ENCODE data around the gene MAP3K20. TPM values are rescaled to one million over a fixed set of nuclear protein-coding genes. Genes with fewer than 3 reads are reported as not detected.

The MAP3K20 gene
- total and polyA plus RNA-seq, 2 experiments from 2014 or later: 7.6 to 9.6 TPM

GRCh38 chr2:173240083-173240482, 164.4 kb downstream of the MAP3K20 start:
- no peak for ATAC-seq
- Histone ChIP-seq H3K4me3 (no peak overlapping the region), H3K9me2 (ENCODE audit: insufficient read depth) (no peaks in the 10 kb centered on the region), H3K27me3 (ENCODE audit: insufficient read depth) (no peaks in the 10 kb centered on the region), H3K36me3 (ENCODE audit: insufficient read depth) (no peaks in the 10 kb centered on the region), H3K27ac (ENCODE audit: low read depth) (no peak overlapping the region), H3K79me2 (replicated peaks; ENCODE audit: insufficient read depth) (no peaks in the 10 kb centered on the region), H4K20me1 (replicated peaks; ENCODE audit: insufficient read depth) (no peaks in the 10 kb centered on the region), H3K4me2 (no peak overlapping the region), H3K4me1 (ENCODE audit: insufficient read depth) (peaks cover 27% of the 10 kb centered on the region), H2AFZ (no peak overlapping the region), H3F3A (replicated peaks; ENCODE audit: low read depth) (no peaks in the 10 kb centered on the region)
- Mint-ChIP-seq H3K36me3 (ENCODE audit: low read depth) (peaks cover 12% of the 10 kb centered on the region), H3K9me3 (peaks cover 12% of the 10 kb centered on the region), H3K27ac (no peak overlapping the region), H3K27me3 (ENCODE audit: insufficient read depth, low read depth, poor library complexity) (peaks cover 2% of the 10 kb centered on the region), H3K4me1 (peaks cover 38% of the 10 kb centered on the region), H3K4me3 (no peak overlapping the region)
- no peak for DNase-seq (ENCODE audit: low spot score)
- no peak for TF ChIP-seq CTCF (conservative IDR thresholded peaks at IDR 0.05; ENCODE audit: low read depth in 2 of 2)
- no peak for TF ChIP-seq NANOG (IDR thresholded peaks at IDR 0.05; ENCODE audit: borderline replicate concordance)
- TF ChIP-seq, protein P1, sequence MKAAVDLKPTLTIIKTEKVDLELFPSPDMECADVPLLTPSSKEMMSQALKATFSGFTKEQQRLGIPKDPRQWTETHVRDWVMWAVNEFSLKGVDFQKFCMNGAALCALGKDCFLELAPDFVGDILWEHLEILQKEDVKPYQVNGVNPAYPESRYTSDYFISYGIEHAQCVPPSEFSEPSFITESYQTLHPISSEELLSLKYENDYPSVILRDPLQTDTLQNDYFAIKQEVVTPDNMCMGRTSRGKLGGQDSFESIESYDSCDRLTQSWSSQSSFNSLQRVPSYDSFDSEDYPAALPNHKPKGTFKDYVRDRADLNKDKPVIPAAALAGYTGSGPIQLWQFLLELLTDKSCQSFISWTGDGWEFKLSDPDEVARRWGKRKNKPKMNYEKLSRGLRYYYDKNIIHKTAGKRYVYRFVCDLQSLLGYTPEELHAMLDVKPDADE (IDR thresholded peaks at IDR 0.05): no peak
- TF ChIP-seq, protein P2, sequence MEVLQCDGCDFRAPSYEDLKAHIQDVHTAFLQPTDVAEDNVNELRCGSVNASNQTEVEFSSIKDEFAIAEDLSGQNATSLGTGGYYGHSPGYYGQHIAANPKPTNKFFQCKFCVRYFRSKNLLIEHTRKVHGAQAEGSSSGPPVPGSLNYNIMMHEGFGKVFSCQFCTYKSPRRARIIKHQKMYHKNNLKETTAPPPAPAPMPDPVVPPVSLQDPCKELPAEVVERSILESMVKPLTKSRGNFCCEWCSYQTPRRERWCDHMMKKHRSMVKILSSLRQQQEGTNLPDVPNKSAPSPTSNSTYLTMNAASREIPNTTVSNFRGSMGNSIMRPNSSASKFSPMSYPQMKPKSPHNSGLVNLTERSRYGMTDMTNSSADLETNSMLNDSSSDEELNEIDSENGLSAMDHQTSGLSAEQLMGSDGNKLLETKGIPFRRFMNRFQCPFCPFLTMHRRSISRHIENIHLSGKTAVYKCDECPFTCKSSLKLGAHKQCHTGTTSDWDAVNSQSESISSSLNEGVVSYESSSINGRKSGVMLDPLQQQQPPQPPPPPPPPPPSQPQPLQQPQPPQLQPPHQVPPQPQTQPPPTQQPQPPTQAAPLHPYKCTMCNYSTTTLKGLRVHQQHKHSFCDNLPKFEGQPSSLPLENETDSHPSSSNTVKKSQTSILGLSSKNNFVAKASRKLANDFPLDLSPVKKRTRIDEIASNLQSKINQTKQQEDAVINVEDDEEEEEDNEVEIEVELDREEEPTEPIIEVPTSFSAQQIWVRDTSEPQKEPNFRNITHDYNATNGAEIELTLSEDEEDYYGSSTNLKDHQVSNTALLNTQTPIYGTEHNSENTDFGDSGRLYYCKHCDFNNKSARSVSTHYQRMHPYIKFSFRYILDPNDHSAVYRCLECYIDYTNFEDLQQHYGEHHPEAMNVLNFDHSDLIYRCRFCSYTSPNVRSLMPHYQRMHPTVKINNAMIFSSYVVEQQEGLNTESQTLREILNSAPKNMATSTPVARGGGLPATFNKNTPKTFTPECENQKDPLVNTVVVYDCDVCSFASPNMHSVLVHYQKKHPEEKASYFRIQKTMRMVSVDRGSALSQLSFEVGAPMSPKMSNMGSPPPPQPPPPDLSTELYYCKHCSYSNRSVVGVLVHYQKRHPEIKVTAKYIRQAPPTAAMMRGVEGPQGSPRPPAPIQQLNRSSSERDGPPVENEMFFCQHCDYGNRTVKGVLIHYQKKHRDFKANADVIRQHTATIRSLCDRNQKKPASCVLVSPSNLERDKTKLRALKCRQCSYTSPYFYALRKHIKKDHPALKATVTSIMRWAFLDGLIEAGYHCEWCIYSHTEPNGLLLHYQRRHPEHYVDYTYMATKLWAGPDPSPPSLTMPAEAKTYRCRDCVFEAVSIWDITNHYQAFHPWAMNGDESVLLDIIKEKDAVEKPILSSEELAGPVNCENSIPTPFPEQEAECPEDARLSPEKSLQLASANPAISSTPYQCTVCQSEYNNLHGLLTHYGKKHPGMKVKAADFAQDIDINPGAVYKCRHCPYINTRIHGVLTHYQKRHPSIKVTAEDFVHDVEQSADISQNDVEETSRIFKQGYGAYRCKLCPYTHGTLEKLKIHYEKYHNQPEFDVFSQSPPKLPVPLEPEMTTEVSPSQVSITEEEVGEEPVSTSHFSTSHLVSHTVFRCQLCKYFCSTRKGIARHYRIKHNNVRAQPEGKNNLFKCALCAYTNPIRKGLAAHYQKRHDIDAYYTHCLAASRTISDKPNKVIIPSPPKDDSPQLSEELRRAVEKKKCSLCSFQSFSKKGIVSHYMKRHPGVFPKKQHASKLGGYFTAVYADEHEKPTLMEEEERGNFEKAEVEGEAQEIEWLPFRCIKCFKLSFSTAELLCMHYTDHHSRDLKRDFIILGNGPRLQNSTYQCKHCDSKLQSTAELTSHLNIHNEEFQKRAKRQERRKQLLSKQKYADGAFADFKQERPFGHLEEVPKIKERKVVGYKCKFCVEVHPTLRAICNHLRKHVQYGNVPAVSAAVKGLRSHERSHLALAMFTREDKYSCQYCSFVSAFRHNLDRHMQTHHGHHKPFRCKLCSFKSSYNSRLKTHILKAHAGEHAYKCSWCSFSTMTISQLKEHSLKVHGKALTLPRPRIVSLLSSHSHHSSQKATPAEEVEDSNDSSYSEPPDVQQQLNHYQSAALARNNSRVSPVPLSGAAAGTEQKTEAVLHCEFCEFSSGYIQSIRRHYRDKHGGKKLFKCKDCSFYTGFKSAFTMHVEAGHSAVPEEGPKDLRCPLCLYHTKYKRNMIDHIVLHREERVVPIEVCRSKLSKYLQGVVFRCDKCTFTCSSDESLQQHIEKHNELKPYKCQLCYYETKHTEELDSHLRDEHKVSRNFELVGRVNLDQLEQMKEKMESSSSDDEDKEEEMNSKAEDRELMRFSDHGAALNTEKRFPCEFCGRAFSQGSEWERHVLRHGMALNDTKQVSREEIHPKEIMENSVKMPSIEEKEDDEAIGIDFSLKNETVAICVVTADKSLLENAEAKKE (CRISPR knock-in tag; IDR thresholded peaks at IDR 0.05): no peak
- TF ChIP-seq ZNF114 (CRISPR knock-in tag; IDR thresholded peaks at IDR 0.05): no peak
- no peak for TF ChIP-seq EZH2phosphoT487 (IDR thresholded peaks at IDR 0.05; ENCODE audit: unreplicated experiment)
- no peak for TF ChIP-seq CREB1 (CRISPR knock-in tag; IDR thresholded peaks at IDR 0.05; ENCODE audit: low read depth)
- TF ChIP-seq POLR2AphosphoS5 (IDR thresholded peaks at IDR 0.05; ENCODE audit: low read depth): no peak
- TF ChIP-seq STAT1 (IDR thresholded peaks at IDR 0.05; ENCODE audit: unreplicated experiment): no peak
- TF ChIP-seq EZH2 (IDR thresholded peaks at IDR 0.05; ENCODE audit: low read depth, unreplicated experiment): no peak
- no peak for TF ChIP-seq ZNF331 (CRISPR knock-in tag; IDR thresholded peaks at IDR 0.05; ENCODE audit: low read depth)
- TF ChIP-seq JUNB (IDR thresholded peaks at IDR 0.05; ENCODE audit: unreplicated experiment): no peak
